HG03097 (cell line): ENCODE measurements around the gene ACACA.
"Not testable (repeated sequence)": the region's sequence is repeated elsewhere in the genome, so short reads cannot be mapped to it uniquely, and the experiment has no call there.

ENCODE experiments used
- ATAC-seq: cut with Tn5 transposase; IDR thresholded peaks from one replicate; pipeline ENCODE4 v1.9.1; 2021; ENCODE audit not compliant: unreplicated experiment, low FRiP score

Gene ACACA

GRCh38 chr17:37356796-37357569, 49.7 kb downstream of the ACACA start:
- not testable (repeated sequence) for ATAC-seq

GRCh38 chr17:37346863-37347402, 59.7 kb downstream of the ACACA start:
- ATAC-seq: not testable (repeated sequence)

DNA sequence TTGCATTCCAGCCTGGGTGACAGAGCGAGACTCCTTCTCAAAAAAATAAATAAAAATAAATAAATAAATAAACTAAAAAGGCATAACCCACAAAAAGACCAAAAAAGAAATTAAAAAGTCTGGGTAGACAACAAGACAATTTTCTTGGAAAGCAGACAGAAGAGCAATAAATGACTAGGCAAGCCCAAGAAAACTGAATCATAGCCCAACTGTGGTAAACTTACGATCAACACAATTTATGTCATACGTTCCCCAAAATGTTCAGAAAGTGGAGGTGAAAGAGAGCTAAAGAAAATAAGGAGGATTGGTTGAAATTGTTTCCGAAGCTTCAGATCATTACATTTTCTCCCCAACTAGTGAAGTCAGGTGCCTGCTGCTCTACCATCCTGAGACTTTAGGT, 62.1 kb downstream of the ACACA start:
- no peak for ATAC-seq

GRCh38 chr17:37342589-37342988, 64.0 kb downstream of the ACACA start:
- no peak for ATAC-seq

- ATAC-seq: no peak
Measured at GRCh38 chr17:37340804-37341203, 65.8 kb downstream of the ACACA start.

- ATAC-seq: no peak
Measured at GRCh38 chr17:37339321-37339720, 67.3 kb downstream of the ACACA start.

- ATAC-seq: no peak
Measured at GRCh38 chr17:37338847-37339246, 67.8 kb downstream of the ACACA start.

DNA sequence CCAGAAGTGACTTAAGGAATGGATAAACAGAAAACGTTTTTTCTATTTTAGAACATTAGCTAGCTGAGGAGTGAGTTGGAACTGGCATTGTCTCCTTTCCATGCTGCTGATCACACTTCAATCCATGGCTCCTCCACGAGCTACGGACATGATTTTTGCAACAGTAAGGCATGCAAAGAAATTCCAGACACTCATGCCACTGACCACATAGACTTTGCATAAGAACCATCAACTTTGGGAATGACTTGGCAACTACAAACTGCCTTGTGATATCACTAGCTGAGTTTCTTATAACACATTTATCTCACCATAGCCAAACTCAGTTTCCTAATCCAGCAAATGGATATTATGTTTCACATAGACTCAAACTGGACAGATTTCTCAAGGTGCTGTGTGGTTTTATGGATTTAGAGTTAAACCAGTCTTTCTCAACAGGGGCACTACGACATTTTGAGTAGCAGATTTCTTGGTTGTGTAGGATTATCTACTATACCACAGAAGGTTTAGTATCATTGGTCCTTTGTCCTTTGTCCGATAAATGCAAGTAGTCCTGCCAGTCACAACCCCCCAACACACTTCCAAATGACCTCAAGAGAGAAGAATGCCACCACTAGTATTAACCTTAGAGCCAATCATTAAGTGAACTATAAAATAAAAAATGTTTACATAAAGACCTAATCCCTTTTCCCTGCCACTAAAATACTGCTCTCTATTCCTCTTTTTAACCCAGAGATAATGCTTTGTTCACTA, 79.1 kb downstream of the ACACA start:
- no peak for ATAC-seq

GRCh38 chr17:37322826-37323561, 83.6 kb downstream of the ACACA start:
- ATAC-seq: no peak

DNA sequence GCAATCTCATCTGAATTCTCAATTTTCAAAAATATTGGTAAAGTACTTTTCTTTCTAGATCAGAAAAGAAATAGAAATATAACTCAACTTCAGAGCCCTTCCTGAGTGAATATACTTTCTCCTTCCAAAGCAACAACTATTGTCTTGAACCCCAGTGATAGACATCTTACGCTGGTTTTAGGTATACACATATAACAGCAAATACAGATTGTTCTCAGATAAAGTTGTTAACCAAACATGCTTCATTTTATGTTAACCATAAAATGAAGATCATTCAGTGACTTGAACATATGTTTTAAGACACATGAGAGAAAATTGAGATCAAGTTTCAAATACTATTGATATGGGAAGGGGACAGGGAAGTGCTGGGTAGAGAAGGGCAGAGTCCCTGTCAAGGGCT, 84.5 kb downstream of the ACACA start:
- no peak for ATAC-seq

DNA sequence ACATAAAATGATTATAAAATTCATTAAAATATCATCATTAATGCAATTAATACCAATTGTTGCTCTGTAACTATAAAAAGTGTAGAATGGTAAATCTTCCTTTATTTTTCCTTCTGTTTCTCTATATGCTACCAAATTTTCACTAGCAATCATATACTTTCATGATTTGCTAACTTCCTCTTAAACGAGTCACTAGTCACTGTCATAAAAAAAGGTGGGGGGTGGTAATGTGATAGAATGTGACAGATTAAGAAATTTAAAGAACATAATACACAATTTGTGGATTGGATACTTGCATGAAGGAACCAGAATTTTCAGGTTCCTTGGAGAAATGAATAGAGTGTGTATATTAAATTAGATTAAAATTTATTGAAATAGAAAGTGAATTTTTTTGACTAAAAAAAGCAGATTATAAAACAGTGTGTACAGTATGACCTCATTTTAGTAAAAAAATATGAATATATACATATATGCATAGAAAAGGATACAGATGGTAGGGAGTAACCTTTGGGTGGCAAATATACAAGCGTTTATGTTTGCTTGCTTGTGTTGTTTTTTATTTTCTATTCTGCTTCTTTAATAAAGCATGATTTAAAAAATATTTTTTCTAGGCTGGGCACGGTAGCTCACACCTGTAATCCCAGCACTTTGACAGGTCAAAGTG, 87.6 kb downstream of the ACACA start:
- ATAC-seq: no peak

DNA sequence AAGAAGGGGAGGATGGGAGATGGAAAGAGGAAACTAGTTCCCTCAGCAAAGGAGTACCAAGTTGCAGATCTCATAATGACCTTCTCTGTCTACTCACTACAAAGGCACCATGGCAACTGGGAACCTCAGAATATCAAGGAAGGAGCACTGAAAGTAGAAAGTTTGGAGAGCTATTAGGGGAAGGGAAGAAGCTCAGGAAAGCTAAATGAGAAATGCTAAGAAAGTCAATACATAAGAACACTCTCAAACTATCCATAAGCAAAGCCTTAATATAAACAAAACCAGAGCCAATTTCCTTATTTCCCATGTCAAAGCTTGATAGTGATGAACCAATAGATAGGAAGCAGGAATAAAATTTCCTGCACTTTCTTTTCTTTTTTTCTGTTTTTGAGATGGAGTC, 88.8 kb downstream of the ACACA start:
- no peak for ATAC-seq

DNA sequence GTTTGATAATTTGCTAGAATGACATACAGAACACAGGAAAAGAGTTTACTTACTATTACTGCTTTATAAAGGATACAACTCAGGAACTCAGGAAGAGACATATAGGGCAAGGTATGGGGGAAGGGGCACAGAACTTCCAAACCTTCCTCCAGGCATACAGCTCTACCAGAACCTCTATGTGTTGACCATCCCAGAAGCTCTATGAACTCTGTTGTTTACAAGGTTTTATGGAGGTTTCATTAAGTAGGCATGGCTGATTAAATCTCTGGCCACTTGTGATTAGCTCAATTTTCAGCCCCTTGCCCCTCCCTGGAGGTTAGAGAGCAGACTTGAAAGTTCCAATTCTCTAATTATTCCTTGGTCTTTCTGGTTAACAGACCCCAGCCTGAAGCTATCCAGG, 91.0 kb downstream of the ACACA start:
- ATAC-seq: no peak

DNA sequence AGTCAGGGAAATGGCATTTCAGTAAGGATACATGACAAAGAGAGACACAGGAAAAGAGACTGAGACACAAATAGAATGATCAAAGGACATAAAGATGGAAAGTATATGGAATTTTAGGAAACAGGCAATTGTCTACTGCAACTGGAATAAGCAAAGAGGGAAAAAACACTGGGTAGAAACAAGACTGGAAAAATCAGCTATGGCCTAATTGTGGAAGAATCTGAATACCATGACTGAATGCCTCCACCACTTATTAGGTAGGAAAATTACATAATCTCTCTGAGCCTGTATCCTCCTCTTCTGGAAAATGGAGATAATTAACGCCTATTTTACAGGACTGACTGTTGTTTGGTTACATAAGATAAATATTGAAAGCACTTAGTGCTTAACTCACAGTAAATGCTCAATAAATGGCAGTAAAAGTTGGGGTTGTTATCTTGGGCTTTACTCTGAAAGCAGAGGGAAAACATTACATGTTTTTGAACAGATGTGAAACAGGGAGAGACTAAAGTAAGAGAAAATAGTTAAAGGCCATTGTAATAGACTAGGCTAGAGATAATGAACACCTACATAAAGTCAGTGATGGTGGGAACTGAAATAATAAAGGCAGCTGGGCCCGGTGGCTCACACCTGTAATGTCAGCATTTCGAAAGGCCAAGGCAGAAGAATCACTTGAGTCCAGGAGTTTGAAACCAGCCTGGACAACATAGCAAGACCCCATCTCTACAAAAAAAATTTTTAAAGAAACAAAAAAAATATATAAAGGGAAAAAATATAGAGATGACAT, 94.3 kb downstream of the ACACA start:
- no peak for ATAC-seq

DNA sequence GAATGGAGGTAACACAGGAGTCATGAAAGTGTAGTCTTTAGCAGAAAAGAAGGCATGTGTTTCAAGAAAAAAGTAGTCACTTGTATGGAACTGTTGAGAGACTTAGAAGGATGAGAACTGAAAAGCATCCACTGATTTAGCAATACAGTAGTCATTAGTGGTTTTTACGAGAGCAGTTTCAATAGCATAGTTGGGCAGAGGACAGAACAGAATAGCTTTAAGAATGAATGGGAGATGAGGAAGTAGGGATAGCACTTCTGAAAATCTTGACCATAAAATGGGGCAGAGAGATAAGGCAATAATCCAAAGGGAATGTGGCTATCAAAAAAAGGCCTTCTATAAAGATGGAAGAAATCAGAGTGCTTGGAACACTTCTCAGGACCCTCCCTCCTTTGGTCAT, 95.7 kb downstream of the ACACA start:
- no peak for ATAC-seq

DNA sequence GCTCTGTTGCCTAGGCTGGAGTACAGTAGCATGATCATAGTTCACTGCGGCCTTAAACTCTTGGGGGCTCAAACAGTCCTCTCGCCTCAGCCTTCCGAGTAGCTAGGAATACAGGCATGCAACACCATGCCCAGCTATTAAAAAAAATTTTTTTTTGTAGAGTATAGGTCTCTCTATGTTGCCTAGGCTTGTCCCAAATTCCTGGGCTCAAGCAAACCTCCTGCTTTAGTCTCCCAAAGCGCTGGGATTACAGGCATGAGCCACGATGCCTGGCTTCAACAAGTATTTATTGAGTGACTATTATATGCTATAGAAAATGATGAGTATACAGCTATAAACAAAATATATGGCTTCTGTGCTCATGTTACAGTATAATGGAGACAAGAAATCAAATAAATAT, 97.6 kb downstream of the ACACA start:
- ATAC-seq: no peak

DNA sequence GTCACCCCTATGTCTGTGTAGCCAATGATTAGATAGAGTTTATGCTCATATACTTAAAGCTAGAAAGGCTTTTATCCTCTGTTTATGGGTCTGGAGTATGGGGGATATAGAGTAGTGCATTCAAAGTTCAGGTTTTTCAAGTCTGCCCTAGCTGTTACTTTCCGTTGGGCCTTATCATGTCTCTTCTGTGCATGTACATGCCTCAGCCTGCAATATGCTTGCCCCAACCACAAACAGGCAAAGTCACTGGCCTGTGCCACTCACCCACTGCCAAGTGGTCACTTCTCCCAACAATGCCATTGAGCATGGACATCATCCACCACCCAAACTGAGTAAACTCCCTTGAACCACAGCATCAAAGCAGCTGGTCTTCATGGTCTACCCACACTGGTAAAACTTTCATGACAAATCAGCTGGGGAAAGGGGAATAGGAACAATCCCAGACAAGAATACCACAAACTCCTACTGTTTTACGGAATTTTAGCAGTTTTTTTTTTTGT, 101.2 kb downstream of the ACACA start:
- no peak for ATAC-seq

DNA sequence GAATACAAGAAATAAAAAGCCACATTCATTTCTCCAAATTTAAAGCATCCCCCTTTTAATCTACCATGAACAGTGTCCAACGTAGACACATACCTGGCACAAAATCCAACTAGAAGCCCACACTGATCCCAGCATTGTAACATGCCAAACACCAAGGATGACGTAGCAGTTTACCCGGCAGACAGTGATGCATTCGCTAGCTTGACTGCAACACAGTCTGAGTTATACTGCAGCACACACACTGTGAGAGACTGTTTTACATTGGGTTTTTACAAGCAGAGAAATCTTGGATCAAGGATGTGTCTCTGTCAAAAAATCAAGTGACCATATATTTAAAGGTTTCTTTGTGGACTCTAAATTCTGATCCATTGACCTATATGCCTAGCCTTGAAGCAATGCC, 105.3 kb downstream of the ACACA start:
- ATAC-seq: no peak

DNA sequence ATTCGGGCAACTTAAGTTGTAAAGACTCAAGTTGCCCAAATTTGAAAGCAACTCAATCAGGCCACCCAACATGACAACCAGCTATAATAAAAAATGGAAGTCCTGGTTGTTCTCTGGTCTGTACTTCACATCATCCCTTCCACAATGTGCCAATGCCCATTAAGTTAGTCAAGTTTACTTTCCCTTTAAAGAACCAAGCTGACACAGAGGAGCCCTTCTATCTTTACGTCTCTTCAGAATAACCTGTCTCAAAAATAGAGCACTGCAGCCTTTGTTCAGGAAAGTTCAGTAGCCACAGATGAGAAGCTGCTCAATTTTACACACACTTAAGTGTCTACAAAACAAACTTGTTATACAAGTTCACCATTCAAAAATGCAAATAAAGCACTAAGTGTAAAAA, 106.0 kb downstream of the ACACA start:
- no peak for ATAC-seq
